Type B pancreatic cell (in vitro differentiated cells): Measurements from ENCODE around the gene ANXA6. TPM values are rescaled to one million over a fixed set of nuclear protein-coding genes. Genes with fewer than 3 reads are reported as not detected.
"Not testable (repeated sequence)": the region's sequence is repeated elsewhere in the genome, so short reads cannot be mapped to it uniquely, and the experiment has no call there.

Source experiments
- DNase-seq: peaks from one replicate; pipeline ENCODE4 v3.0.0; 2021; ENCODE audit warnings: mixed read lengths; ENCODE audit not compliant: unreplicated experiment; ENCODE audit errors: extremely low spot score
- H3K27ac Mint-ChIP-seq: 2 replicates; pipeline ENCODE4 v1.8.0; 2021; ENCODE audit warnings: mild to moderate bottlenecking, mixed read lengths
- H3K27me3 Mint-ChIP-seq: 2 replicates; pipeline ENCODE4 v1.8.0; 2021; ENCODE audit warnings: mixed read lengths
- H3K36me3 Mint-ChIP-seq: 2 replicates; pipeline ENCODE4 v1.8.0; 2021; ENCODE audit warnings: mixed read lengths
- H3K4me1 Mint-ChIP-seq: one replicate; pipeline ENCODE4 v1.8.0; 2021; ENCODE audit warnings: mixed read lengths; ENCODE audit not compliant: unreplicated experiment
- H3K4me3 Mint-ChIP-seq: 2 replicates; pipeline ENCODE4 v1.8.0; 2021; ENCODE audit warnings: mild to moderate bottlenecking, mixed read lengths
- H3K9me3 Mint-ChIP-seq: 2 replicates; pipeline ENCODE4 v1.8.0; 2021; ENCODE audit warnings: mixed read lengths
- total RNA-seq: library from RNA; stranded (reverse); gene quantifications from 2 replicates; pipeline ENCODE4 v1.2.1, GENCODE V29; 2021; ENCODE audit warnings: low replicate concordance
- TF ChIP-seq, protein P1 (sequence below): fragments of 200-600 bp; sonication (generic); conservative IDR thresholded peaks from 2 replicates; pipeline ENCODE4 v1.5.0; 2021; ENCODE audit warnings: antibody characterized with exemption, mild to moderate bottlenecking

Gene ANXA6
- total RNA-seq, 1 donor from 2014 or later: 200 TPM

DNA sequence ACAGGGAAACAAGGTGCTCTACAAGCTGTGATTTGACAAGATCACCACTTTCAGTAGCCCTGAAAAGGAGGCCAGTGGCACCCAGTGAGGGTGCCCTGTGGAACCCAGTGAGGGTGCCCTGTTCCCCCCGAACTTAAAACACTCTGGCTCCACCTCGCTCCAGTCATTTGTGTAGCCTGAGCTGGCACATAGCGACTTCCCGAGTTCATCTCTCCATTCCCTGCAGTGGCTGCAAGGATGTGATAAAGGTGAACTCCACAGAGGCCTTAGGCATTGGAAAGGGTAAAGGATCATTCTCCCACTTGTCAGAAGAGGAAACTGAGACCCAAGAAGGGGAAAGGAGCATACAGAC is 21.9 kb upstream of the ANXA6 start:
- H3K27ac Mint-ChIP-seq: no peak overlapping the region
- peaks cover 16% of the 10 kb centered on the region for H3K4me1 Mint-ChIP-seq
- TF ChIP-seq, protein P1, sequence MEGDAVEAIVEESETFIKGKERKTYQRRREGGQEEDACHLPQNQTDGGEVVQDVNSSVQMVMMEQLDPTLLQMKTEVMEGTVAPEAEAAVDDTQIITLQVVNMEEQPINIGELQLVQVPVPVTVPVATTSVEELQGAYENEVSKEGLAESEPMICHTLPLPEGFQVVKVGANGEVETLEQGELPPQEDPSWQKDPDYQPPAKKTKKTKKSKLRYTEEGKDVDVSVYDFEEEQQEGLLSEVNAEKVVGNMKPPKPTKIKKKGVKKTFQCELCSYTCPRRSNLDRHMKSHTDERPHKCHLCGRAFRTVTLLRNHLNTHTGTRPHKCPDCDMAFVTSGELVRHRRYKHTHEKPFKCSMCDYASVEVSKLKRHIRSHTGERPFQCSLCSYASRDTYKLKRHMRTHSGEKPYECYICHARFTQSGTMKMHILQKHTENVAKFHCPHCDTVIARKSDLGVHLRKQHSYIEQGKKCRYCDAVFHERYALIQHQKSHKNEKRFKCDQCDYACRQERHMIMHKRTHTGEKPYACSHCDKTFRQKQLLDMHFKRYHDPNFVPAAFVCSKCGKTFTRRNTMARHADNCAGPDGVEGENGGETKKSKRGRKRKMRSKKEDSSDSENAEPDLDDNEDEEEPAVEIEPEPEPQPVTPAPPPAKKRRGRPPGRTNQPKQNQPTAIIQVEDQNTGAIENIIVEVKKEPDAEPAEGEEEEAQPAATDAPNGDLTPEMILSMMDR: no peak
- no peaks in the 10 kb centered on the region for H3K9me3 Mint-ChIP-seq
- no peaks in the 10 kb centered on the region for H3K36me3 Mint-ChIP-seq
- no peak overlapping the region for H3K4me3 Mint-ChIP-seq
- no peaks in the 10 kb centered on the region for H3K27me3 Mint-ChIP-seq
- DNase-seq: no peak

DNA sequence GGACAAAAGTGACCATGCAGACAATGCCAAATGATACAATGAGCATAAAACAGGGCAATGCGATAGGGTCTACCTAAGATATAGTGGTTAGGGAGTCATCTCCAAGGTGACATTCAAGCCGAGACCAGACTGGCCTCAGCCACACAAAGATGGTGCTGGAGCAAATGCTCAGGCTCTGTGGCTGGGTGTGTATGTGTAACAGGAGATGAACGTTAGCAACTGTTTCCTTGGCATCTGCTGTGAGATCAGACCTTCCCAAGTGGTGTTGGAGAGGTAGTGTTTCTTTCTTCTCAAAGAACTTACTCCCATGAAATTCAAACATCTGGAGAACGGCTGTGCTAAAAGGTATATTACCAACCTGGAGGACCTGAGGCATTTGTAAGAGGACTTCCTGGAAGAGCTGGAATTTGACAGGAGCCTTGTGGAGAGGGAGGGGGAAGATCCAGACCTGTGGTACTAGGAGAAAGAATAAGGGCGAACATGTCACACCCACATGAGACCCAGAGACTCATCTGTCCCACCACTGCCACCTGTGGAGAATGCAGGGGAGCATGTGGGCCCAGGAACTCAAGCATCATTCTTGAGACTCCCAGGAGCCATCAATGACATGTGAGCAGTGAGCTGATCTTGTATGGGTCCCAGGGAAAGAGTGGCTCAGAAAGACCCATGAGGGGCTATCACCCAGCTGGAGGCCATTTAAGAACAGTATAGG is 21.4 kb upstream of the ANXA6 start:
- no peak overlapping the region for H3K4me3 Mint-ChIP-seq
- no peak for DNase-seq
- no peaks in the 10 kb centered on the region for H3K36me3 Mint-ChIP-seq
- H3K4me1 Mint-ChIP-seq: peaks cover 11% of the 10 kb centered on the region
- no peaks in the 10 kb centered on the region for H3K9me3 Mint-ChIP-seq
- H3K27me3 Mint-ChIP-seq: no peaks in the 10 kb centered on the region
- TF ChIP-seq, protein P1: no peak
- no peak overlapping the region for H3K27ac Mint-ChIP-seq

DNA sequence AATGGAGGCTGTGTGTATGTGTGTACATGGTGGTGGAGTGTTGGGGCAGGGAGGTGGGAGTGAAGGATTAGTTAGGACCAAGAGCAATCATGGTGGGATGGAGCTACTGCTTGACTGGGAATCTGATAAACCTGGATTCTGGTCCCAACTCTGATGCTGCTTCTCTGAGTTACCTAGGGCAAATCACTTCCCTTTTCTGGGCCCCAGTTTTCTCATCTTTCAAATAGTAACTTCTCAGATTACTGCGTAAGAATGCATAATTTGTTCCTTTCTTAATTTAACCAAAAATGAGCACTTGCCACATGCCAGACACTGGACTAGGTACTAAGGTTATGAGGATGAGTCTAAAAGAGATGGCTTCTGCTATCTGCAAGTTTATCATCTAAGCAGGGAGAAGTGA is 20.8 kb upstream of the ANXA6 start:
- Mint-ChIP-seq H3K27me3 (no peaks in the 10 kb centered on the region), H3K4me1 (peaks cover 7% of the 10 kb centered on the region), H3K4me3 (no peak overlapping the region), H3K9me3 (no peaks in the 10 kb centered on the region), H3K27ac (no peak overlapping the region), H3K36me3 (no peaks in the 10 kb centered on the region)
- TF ChIP-seq, protein P1: no peak
- DNase-seq: no peak

DNA sequence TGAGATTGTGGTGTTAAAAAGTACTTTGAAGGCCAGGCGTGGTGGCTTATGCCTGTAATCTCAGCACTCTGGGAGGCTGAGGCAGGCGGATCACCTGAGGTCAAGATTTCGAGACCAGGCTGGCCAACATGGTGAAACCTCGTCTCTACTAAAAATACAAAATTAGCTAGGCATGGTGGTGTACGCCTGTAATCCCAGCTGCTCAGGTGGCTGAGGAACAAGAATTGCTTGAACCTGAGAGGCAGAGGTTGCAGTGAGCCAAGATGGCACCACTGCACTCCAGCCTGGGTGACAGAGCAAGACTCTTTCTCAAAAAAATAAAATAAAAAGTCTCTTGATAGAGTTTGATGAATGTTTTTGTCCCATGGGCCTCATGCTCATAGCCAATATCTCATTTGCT is 18.7 kb upstream of the ANXA6 start:
- H3K4me1 Mint-ChIP-seq, DNase-seq, H3K4me3 Mint-ChIP-seq, H3K9me3 Mint-ChIP-seq, H3K27ac Mint-ChIP-seq, H3K36me3 Mint-ChIP-seq, H3K27me3 Mint-ChIP-seq: not testable (repeated sequence)

DNA sequence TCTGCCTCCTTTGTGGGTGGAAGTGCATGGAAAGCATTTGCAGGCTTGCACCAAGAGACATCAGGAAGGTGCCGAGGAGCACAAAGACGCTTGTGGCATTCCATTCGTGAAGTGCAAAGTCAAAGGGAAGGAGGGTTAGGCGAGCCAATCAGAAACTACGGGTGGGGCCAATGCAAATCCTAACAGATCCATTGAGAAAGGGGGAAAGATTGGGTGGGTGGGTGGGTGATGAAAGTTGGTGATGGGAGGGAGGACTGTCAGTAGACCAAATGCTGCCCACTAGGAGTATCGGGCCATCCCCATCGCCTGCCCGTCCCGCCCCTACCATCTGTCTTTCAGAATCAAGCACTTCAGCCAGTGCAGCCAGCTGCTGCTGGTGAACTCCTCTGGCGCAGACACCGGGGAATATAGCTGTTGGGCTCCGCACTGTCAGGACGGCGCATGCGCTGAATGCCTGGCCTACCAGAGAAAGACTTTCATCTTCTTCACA is 17.1 kb upstream of the ANXA6 start:
- H3K27me3 Mint-ChIP-seq: no peaks in the 10 kb centered on the region
- TF ChIP-seq, protein P1: no peak
- H3K36me3 Mint-ChIP-seq: no peaks in the 10 kb centered on the region
- no peak for DNase-seq
- H3K4me1 Mint-ChIP-seq: no peaks in the 10 kb centered on the region
- no peaks in the 10 kb centered on the region for H3K9me3 Mint-ChIP-seq
- no peak overlapping the region for H3K27ac Mint-ChIP-seq
- H3K4me3 Mint-ChIP-seq: no peak overlapping the region

DNA sequence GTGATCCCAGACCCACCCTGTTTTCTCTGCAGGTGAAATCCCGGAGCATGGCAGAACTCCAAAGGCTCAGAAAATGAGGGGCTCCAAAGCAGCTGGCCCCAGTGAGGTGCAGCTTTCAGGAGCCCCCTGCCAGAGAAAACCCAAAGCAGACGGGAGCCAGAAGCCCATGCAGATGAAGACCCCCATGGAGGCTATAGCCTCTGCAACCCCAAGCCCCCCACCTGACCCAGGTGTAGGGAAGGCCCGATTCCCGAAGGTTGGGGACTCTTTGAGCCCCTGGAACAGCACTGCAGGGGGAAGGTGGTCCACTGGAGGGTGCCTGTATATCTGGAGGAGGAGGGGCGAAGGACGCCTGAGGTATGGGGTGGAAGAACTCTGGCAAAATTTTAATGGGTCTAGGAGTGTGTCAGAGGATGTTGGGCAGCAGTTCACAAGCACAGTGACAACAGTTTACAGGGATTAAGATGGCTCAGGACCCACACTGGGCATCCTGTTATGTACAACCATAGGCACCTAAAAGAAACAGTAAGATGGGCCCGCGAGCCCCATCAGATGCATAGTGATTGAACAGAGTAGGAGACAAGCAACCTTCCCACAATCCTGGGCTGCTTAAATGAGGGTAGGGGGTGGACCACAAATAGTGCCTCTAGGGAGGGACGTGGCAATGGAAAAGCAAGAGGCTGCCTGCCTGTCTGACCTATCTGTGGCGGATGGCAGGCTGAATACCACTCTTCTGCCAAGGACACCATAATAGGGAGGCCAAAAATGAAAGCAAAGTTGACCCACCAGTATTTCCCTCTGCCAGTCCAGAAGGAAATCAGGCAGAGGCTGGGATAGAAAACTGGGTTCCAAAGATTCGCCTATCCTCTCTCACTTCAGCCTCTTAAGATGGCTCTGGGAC is 16.4 kb upstream of the ANXA6 start:
- TF ChIP-seq, protein P1: no peak
- no peaks in the 10 kb centered on the region for H3K9me3 Mint-ChIP-seq
- H3K27ac Mint-ChIP-seq: no peak overlapping the region
- H3K27me3 Mint-ChIP-seq: no peaks in the 10 kb centered on the region
- H3K4me1 Mint-ChIP-seq: no peaks in the 10 kb centered on the region
- no peak for DNase-seq
- H3K36me3 Mint-ChIP-seq: no peaks in the 10 kb centered on the region
- no peak overlapping the region for H3K4me3 Mint-ChIP-seq
